Measurements from ENCODE around the gene TRANK1.

Gene TRANK1

DNA sequence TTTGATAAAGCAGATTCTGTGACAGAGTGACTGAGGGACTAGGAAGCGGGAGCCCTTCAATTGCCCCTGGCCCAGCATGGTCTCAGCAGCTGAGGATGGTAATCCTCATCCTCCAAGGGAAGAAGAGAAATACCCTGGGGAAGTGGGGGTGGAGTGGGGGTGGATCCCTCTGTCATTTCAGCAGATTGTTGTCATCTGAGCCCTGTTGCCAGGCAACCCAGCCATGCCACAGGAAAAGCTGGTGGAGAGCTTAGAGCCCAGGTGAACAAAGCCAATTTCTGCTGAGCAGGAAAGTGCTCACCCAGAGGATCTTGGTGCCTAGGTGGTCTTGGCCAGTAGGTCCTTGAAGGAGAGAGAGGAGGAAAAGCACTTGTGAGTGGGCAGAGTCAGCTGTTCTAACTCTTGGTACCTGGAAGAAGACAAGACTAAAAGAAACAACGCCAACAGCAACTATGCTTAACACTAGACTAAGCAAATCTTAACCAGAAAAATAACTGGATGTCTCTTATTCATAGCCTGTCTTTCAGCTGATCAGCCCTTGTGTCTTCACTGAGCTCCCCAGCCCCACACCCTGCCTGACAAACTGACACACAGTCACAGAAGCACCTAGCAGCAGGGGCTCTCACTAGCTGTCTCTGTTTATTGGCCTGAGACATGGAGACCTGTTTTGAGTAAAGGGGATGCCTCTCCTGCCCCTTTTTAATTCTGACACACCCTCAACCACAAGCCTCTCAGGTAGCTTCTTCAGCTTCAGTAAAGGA lies 140.4 kb downstream of the TRANK1 start:
- H3K9me3 Mint-ChIP-seq = peaks cover 8% of the 10 kb centered on the region
- no peaks in the 10 kb centered on the region for H3K36me3 Mint-ChIP-seq (ENCODE audit: low read depth)
- H3K27ac Mint-ChIP-seq = no peak overlapping the region
- H3K27me3 Mint-ChIP-seq (ENCODE audit: low read depth) = peaks cover 24% of the 10 kb centered on the region
- H3K4me1 Mint-ChIP-seq (ENCODE audit: low read depth) = no peaks in the 10 kb centered on the region
- H3K4me3 Mint-ChIP-seq = no peak overlapping the region

- Mint-ChIP-seq H3K4me1 (ENCODE audit: low read depth) (no peaks in the 10 kb centered on the region), H3K4me3 (no peak overlapping the region), H3K36me3 (ENCODE audit: low read depth) (no peaks in the 10 kb centered on the region), H3K27ac (no peak overlapping the region), H3K9me3 (peaks cover 8% of the 10 kb centered on the region), H3K27me3 (ENCODE audit: low read depth) (peaks cover 20% of the 10 kb centered on the region)
Observed at GRCh38 chr3:36803091-36803791, 141.6 kb downstream of the TRANK1 start.

- no peaks in the 10 kb centered on the region for H3K9me3 Mint-ChIP-seq
- no peaks in the 10 kb centered on the region for H3K4me1 Mint-ChIP-seq (ENCODE audit: low read depth)
- H3K27me3 Mint-ChIP-seq (ENCODE audit: low read depth) = peaks cover 10% of the 10 kb centered on the region
- no peaks in the 10 kb centered on the region for H3K36me3 Mint-ChIP-seq (ENCODE audit: low read depth)
- H3K4me3 Mint-ChIP-seq = no peak overlapping the region
- H3K27ac Mint-ChIP-seq = no peak overlapping the region
Observed at GRCh38 chr3:36800533-36801116, 144.2 kb downstream of the TRANK1 start.

- Mint-ChIP-seq H3K36me3 (ENCODE audit: low read depth) (no peaks in the 10 kb centered on the region), H3K4me1 (ENCODE audit: low read depth) (no peaks in the 10 kb centered on the region), H3K27me3 (ENCODE audit: low read depth) (peaks cover 13% of the 10 kb centered on the region), H3K4me3 (no peak overlapping the region), H3K27ac (no peak overlapping the region), H3K9me3 (no peaks in the 10 kb centered on the region)
Observed at GRCh38 chr3:36796881-36797280, 148.0 kb downstream of the TRANK1 start.

DNA sequence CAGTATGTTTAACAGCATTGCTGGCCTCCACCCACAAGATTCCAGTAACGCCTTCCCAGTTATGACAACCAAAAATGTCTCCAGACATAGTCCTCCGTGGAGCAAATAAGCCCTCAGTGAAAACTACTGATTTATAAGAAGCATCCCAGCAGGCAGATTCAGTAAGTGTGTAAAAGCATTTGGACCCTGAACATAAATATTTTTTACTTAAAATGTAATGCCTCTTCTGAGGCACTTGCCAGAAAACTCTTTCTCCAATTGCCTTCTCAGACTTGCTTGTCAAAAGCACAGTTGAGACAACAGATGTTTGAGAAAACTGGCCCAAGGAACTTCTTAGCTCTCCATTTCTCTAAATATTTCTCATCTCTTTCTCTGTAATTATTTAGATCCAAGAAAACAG lies 148.7 kb downstream of the TRANK1 start:
- Mint-ChIP-seq H3K27ac (no peak overlapping the region), H3K4me1 (ENCODE audit: low read depth) (no peaks in the 10 kb centered on the region), H3K36me3 (ENCODE audit: low read depth) (no peaks in the 10 kb centered on the region), H3K9me3 (no peaks in the 10 kb centered on the region), H3K4me3 (no peak overlapping the region), H3K27me3 (ENCODE audit: low read depth) (peaks cover 13% of the 10 kb centered on the region)

GRCh38 chr3:36795622-36796021 lies 149.2 kb downstream of the TRANK1 start:
- Mint-ChIP-seq H3K27me3 (ENCODE audit: low read depth) (peaks cover 9% of the 10 kb centered on the region), H3K27ac (no peak overlapping the region), H3K4me1 (ENCODE audit: low read depth) (no peaks in the 10 kb centered on the region), H3K4me3 (no peak overlapping the region), H3K9me3 (no peaks in the 10 kb centered on the region), H3K36me3 (ENCODE audit: low read depth) (no peaks in the 10 kb centered on the region)

DNA sequence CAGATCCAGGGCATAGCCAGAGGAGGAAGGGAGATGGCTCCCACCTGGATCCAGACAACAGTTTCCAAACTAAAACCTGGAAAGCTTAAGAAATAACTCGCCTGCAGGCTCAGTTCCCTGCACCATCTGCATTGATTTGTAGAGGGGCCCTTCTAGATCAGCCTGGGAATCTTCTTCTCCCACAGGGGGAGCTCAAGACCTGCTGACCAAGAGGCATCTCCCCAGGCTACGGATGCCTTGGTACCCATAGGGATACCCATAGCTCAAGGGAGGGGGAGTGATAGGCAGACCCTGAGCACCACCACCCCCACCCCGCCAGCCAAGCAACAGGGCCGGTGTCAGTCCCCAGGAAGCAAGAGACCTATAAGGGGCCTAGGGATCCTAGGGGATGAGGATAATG lies 152.5 kb downstream of the TRANK1 start:
- Mint-ChIP-seq H3K27ac (no peak overlapping the region), H3K27me3 (ENCODE audit: low read depth) (peaks cover 14% of the 10 kb centered on the region), H3K4me3 (no peak overlapping the region), H3K9me3 (no peaks in the 10 kb centered on the region), H3K36me3 (ENCODE audit: low read depth) (no peaks in the 10 kb centered on the region), H3K4me1 (ENCODE audit: low read depth) (no peaks in the 10 kb centered on the region)

DNA sequence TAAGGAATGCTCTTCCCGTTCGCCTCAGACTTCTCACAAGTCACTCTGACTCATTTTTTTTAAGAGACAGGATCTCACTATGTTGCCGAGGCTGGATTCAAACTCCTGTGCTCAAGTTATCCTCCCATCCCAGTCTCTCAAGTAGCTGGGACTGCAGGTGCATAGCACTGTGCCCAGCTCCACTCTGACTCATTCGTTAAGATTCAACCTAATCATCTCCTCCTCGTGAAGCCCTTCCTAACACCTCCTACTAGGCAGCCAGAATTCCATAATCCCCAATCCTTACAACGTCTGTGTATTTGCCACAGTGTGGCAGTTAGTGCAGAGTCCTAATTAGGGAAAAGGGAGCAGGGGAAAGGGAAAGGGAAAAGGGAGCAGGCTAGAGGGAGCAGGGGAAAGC lies 154.1 kb downstream of the TRANK1 start:
- Mint-ChIP-seq H3K27me3 (ENCODE audit: low read depth) (peaks cover 17% of the 10 kb centered on the region), H3K4me3 (no peak overlapping the region), H3K4me1 (ENCODE audit: low read depth) (no peaks in the 10 kb centered on the region), H3K36me3 (ENCODE audit: low read depth) (no peaks in the 10 kb centered on the region), H3K27ac (no peak overlapping the region), H3K9me3 (no peaks in the 10 kb centered on the region)

- no peak overlapping the region for H3K27ac Mint-ChIP-seq
- H3K4me3 Mint-ChIP-seq = no peak overlapping the region
- H3K27me3 Mint-ChIP-seq (ENCODE audit: low read depth) = peaks cover 28% of the 10 kb centered on the region
- no peaks in the 10 kb centered on the region for H3K9me3 Mint-ChIP-seq
- H3K36me3 Mint-ChIP-seq (ENCODE audit: low read depth) = no peaks in the 10 kb centered on the region
- H3K4me1 Mint-ChIP-seq (ENCODE audit: low read depth) = no peaks in the 10 kb centered on the region
Observed at GRCh38 chr3:36786921-36787890, 157.6 kb downstream of the TRANK1 start.

GRCh38 chr3:36784138-36784635 lies 160.7 kb downstream of the TRANK1 start:
- Mint-ChIP-seq H3K4me3 (no peak overlapping the region), H3K27ac (no peak overlapping the region), H3K36me3 (ENCODE audit: low read depth) (no peaks in the 10 kb centered on the region), H3K27me3 (ENCODE audit: low read depth) (peaks cover 25% of the 10 kb centered on the region), H3K9me3 (no peaks in the 10 kb centered on the region), H3K4me1 (ENCODE audit: low read depth) (no peaks in the 10 kb centered on the region)

DNA sequence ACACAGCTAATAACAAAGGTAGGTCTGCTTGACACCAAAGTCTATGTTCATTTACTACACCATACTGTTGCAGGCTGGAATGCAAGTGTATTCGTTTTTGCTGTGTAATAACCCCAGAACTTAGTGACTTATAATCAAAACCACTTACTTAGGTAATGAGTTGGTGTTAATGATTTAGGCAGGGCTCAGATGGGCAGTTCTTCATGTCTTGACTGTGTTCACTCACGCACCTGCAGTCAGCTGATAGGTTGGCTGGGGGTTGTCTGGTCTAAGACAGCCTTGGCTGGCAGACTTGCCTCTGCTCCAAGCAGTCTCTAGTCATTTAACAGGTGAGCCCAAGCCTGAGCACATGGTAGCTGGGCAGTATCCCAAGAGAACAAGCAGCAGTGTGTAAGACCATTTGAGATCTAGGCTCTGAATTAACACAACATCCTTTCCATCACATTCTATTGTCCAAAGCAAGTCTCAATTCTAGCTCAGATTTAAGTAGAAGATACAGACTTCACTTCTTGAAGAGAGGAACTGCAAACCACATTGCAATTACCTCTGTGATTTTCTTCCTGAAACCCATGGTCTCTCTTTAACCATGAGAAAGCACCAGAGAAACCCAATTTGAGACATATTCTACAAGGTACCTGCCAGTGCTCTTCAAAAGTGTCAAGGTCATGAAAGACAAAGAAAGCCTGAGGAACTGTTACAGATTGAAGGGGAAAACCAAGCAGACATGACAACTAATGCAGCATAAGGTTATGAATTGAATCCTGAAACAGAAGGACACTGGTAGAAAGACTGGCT lies 167.2 kb downstream of the TRANK1 start:
- no peaks in the 10 kb centered on the region for H3K4me1 Mint-ChIP-seq (ENCODE audit: low read depth)
- H3K36me3 Mint-ChIP-seq (ENCODE audit: low read depth) = no peaks in the 10 kb centered on the region
- peaks cover 33% of the 10 kb centered on the region for H3K27me3 Mint-ChIP-seq (ENCODE audit: low read depth)
- no peak overlapping the region for H3K27ac Mint-ChIP-seq
- no peaks in the 10 kb centered on the region for H3K9me3 Mint-ChIP-seq
- H3K4me3 Mint-ChIP-seq = no peak overlapping the region
